Peyer's patch (tissue), 4 donors: ENCODE results near the gene NEK8.

Experiments
- POLR2A ChIP-seq, 2 donors: fragments of 450-650 bp; IDR thresholded peaks; one replicate each; pipeline ENCODE4 v1.5.1; 2017; ENCODE audit warnings: antibody characterized with exemption in 2 of 2, mild to moderate bottlenecking in 2 of 2, moderate library complexity in 2 of 2
- TF ChIP-seq, protein P1 (sequence below), 6 experiments: fragments of 450-650 bp in 4 of 6; fragments of 200-600 bp in 2 of 6; sonication (generic) in 1 of 6; IDR thresholded peaks; one replicate each; pipeline ENCODE4 v1.5.1; 2017 to 2019; ENCODE audit warnings: antibody characterized with exemption in 6 of 6, mild to moderate bottlenecking in 3 of 6, moderate library complexity in 1 of 6

DNA sequence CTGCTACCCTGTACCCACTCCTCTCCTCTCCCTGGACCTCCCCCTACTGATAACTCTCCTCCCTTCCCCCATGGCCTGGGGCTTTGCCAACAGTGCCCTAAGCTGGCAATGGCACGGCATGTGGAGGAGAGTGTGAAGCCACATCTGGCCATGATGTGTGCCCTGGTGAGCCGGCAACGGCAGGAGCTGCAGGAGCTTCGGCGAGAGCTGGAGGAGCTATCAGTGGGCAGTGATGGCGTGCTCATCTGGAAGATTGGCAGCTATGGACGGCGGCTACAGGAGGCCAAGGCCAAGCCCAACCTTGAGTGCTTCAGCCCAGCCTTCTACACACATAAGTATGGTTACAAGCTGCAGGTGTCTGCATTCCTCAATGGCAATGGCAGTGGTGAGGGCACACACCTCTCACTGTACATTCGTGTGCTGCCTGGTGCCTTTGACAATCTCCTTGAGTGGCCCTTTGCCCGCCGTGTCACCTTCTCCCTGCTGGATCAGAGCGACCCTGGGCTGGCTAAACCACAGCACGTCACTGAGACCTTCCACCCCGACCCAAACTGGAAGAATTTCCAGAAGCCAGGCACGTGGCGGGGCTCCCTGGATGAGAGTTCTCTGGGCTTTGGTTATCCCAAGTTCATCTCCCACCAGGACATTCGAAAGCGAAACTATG lies 20.4 kb downstream of the NEK8 start:
- TF ChIP-seq, protein P1, sequence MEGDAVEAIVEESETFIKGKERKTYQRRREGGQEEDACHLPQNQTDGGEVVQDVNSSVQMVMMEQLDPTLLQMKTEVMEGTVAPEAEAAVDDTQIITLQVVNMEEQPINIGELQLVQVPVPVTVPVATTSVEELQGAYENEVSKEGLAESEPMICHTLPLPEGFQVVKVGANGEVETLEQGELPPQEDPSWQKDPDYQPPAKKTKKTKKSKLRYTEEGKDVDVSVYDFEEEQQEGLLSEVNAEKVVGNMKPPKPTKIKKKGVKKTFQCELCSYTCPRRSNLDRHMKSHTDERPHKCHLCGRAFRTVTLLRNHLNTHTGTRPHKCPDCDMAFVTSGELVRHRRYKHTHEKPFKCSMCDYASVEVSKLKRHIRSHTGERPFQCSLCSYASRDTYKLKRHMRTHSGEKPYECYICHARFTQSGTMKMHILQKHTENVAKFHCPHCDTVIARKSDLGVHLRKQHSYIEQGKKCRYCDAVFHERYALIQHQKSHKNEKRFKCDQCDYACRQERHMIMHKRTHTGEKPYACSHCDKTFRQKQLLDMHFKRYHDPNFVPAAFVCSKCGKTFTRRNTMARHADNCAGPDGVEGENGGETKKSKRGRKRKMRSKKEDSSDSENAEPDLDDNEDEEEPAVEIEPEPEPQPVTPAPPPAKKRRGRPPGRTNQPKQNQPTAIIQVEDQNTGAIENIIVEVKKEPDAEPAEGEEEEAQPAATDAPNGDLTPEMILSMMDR (IDR thresholded peaks at IDR 0.05) = no peak
- no peak for TF ChIP-seq POLR2A (IDR thresholded peaks at IDR 0.05)
